ENCODE measurements around the gene SPEF1.
"Not testable (repeated sequence)": the region's sequence is repeated elsewhere in the genome, so short reads cannot be mapped to it uniquely, and the experiment has no call there.

The SPEF1 gene

DNA sequence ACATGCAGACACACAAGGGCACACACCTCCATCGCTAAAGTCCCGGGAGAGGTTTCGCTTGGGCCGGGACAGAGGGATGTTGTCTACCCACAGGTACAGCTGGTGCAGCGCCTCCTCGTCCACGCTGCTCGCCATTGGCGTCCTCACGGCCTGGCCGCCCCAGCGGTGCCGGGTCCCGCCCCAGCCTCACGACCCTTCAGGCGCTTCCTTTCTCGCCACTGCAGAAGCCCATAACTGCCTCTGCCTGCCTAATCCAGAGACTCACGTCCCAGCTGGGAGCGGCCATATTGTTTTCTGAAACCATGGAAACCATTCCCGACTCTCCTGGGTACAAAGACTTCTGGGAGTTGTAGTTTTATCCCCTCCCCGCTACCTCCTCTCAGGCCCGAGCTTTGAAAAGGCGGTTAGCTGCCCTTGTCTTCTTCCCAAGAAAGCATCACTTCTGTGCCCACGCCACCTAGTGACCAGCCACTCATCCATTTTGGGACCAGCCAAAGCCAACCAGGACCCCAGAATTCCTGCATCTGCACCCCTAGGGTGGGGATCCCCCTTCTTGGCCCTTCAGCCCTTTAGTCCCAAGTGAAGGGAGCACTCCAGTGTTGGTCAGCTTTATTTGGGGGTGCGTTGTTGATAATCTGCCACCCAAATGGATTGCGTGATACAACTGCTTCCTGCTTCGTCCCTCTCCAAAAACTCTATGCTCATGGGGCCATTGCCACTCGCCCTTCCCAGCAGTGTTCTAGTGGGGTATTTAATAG is at the start of gene SPEF1:
TSS of gene SPEF1 (minus strand) at position 296 of the 758 bp plus-strand sequence. CDS start at position 135, 161 bp downstream.
- peak; percentile 93 for DNase-seq

DNA sequence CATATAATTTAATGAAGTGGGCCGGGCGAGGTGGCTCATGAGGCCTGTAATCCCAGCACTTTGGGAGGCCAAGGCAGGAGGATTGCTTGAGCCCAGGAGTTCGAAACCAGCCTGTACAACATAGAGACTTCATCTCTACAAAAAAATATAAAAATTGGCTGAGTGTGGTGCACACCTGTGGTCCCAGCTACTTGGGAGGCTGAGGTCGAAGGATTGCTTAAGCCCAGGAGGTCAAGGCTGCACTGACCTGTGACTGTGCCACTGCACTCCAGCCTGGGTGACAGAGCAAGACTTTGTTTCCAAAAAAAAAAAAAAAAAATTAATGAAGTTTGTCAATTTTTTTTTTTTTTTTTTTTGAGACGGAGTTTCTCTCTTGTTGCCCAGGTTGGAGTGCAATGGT is 48.6 kb upstream of the SPEF1 start:
- DNase-seq: not testable (repeated sequence)

DNA sequence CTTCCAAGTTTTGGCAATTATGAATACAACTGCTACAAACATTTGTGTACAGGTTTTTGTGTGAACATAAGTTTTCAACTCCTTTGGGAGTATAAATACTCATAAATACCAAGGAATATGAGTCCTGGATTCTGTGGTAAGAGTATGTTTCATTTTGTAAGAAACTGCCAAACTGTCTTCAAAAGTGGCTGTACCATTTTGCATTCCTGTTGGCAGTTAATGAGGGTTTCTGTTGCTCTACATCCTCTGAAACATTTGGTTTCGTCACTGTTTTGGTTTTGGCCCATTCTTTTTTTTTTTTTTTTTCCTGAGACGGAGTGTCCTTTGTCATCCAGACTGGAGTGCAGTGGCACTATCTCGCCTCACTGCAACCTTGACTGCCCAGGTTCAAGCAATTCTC is 47.5 kb upstream of the SPEF1 start:
- no peak for DNase-seq

DNA sequence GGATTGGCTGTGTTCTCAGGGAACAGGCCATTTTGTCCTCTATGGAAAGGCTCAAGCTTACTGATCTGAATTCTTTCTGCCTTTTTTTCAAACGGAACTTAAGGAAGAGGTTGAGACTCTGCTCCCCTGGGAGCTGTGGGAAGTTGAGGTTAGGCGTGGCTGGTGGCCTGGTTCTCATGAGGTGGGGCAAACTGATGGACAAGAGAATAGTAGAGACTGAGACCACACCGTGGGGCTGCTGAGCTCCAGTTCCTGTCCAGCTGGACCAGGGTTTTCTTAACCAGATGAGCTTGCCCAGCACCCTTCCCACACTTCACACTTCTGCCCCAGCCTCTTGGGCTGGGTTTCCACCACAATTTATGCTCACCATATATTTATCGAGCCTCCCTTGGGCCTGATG is 45.2 kb upstream of the SPEF1 start:
- DNase-seq: no peak

DNA sequence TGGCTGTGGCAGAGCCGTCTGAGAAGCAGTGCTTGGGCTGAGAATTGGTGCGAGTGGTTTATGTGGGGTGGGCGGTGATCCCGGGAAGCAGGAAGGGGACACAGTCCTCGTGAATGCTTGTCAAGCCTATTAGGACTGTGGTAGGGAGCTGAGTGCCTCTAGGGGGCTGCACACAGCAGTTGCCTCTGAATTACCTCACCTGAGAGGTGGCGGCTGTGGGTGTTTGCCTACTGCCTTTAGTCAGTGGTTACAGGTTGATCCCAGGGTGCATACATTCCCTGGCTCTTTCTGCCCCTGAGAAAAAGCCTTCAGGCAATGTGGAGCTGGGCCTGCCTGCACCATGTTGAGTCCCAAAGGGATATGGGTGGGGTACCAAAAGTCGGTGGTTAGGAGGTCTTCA is 44.3 kb upstream of the SPEF1 start:
- no peak for DNase-seq

GRCh38 chr20:3823881-3824280 is 42.6 kb upstream of the SPEF1 start:
- no peak for DNase-seq

DNA sequence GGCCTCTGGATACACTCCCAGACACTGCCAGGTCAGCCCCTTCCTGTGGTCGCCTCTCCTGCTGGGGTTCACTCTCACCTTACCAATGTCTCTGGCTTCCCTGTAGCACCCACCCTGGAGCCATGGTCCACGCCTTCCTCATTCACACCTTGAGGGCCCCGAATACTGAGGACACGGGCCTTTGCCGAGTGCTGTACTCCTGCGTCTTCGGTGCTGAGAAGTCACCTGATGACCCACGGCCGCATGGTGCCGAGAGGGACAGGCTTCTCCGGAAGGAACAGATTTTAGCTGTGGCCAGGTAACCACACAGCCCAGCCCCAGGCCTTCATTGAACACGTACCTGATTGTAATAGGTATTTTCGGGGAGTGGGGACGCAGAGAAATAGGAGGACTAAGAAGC is 40.7 kb upstream of the SPEF1 start:
- DNase-seq: no peak

DNA sequence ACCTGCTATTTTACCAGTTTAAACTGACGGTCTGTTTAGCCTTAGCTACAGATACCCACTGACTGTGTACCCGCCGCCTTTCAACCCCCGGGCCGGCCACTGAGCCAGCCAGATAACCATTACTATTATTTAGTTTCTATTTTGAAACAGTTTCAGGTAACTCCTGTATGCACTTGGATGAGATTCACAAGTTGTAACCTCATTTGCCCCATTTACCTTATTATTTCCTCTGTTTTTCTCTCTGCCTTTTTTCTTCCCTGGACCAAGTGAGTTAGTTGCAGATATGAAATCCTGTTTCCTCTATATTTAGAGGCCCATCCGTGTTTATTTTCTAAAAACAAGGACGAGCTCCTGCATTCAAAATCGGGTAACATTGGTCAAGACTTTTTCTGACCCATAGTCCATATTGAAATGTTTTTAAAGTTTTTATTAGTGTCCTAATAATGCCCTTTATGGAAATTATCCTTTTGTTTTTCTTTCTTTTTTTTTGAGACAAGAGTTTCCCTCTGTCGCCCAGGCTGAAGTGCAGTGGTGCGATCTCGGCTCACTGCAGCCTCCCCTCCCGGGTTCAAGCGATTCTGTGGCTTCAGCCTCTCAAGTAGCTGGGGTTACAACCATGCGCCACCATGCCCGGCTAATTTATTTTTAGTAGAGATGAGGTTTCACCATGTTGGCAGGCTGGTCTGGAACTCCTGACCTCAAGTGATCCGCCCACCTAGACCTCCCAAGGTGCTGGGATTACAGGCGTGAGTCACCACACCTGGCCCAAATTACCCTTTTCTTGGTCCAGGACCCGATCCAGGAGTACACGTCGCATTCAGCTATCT is 39.9 kb upstream of the SPEF1 start:
- DNase-seq: no peak

GRCh38 chr20:3820048-3820900 is 39.0 kb upstream of the SPEF1 start, which contains the start of gene AP5S1:
Gene AP5S1, plus strand, starts transcription at chr20:3820547. Its CDS starts 1,571 bp downstream, at chr20:3822118.
- DNase-seq: peak; percentile 96

- DNase-seq: no peak
Observed at GRCh38 chr20:3819411-3820047, 38.3 kb upstream of the SPEF1 start.

DNA sequence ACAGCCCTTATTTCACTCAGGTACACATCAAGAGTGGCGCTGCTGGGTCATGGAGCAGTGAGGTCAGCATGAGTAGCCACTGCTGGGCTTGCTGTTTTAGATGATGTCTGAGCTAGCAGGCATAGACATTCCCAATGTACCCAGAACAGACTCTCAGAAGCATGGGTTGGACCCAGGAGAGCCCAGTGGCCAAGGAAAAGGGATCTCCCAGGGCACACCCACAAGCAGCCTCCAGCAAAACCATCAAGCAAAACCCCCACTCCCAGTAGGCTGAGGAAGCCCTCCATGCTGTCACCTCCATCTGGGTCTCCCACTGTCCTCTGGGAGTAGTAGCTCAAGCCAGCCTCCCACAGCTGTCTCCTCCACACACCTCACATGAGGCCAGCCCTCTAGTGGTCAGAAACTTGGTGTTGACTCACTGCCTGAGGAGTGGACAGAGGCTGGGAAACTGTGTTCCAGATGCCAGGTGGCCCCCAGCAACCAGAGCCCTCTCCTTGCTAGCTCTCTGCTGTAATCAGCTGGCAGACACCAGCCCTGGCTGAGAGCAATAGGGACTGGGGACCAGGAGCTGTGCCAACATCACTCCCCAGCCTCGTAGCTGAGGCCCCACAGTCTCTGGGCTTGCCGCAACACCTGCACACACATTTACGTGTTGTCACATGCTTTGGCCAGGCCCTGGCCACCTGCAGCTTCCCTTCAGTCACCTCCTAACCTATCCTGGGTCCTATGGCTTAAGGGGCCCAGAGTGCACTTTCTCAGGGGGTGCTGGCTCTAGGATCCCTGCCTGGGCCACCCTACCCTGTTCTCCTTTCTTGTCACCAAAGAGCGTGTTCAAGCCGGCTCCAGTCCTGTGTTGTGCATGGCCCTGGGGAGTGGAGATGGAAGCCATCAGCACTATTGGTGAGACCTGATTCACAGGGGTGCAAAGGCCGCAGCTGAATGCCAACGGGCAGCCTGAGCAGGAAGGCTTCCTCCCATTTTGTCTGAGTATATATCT is 37.2 kb upstream of the SPEF1 start:
- peak; percentile 71 for DNase-seq

DNA sequence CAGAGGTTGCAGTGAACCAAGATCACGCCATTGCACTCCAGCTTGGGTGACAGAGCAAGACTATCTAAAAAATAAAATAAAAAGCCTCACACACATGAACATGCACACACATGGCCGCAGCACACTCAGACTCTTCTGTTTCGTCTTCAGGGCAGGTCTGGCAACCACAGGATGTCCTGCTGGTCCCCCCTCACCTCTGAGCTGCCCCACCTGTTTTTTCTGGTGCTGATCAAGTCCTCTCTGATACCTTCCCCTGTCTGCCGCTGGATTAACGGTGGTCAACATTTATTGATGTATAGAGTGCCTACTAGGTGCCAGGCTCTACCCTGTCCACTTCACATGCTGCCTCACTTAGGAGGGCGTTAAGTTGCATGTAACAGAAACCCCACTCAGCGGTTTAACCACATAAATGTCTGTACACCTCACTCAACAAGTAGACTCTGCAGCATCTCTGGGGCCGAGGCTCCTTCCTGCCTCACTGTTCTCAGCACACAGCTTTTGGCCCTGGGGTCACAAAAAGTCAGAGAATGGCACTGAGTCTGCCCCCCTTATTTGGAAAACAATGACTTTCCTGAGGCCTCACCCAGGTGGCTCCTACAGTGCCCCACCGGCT is 34.6 kb upstream of the SPEF1 start:
- no peak for DNase-seq

DNA sequence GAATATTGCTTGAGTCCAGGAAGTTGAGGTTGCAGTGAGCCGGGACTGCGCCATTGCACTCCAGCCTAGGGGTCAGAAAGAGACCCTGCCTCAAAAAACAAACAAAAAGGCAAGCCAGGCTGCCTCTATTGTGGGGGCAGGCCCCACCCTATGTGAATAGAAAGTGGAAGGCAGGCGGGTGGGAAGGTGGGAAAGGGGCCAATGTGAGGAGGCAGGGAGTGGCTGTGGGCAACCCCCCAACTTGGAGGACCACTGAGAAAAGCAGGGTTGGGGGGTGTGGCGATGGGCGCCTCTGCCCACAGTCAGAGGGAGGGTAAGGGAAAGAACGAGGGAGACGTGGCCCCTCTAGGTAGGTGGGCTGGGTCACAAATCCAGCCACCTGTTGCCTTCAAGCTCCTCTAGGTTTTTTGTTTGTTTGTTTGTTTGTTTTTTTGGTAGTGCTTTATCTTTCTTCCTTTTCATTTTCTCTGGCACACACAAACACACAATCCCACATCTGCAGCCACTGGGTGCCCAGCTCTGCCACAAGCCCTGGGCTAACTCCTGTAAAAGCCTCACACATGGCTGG is 33.8 kb upstream of the SPEF1 start:
- DNase-seq: no peak

DNA sequence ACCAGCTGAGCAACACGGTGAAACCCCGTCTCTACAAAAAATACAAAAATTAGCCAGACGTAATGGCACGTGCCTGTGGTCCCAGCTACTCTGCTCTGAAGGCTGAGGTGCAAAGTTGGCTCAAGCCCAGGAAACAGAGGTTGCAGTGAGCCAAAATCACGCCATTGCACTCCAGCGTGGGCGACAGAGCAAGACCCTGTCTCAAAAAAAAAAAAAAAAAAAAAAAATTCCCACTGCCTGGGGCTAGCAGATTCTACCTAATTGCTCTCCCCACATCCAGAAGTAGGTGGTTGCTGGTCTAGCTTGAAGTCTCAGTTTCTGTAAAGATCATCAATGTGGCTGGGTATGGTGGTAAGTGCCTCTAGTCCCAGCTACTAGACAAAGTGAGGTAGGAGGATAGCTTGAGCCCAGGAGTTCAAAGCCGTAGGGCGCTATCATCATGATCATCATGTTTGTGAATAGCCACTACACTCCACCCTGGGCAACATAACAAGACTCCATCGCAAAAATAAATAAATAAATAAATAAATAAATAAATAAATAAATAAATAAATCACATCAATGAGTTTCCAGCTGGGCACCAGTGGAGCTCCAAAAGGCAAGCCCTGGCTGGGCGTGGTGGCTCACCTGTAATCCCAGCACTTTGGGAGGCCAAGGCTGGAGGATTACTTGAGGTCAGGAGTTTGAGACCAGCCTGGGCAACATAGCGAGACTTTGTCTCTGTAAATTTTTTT is 32.8 kb upstream of the SPEF1 start:
- DNase-seq: no peak

DNA sequence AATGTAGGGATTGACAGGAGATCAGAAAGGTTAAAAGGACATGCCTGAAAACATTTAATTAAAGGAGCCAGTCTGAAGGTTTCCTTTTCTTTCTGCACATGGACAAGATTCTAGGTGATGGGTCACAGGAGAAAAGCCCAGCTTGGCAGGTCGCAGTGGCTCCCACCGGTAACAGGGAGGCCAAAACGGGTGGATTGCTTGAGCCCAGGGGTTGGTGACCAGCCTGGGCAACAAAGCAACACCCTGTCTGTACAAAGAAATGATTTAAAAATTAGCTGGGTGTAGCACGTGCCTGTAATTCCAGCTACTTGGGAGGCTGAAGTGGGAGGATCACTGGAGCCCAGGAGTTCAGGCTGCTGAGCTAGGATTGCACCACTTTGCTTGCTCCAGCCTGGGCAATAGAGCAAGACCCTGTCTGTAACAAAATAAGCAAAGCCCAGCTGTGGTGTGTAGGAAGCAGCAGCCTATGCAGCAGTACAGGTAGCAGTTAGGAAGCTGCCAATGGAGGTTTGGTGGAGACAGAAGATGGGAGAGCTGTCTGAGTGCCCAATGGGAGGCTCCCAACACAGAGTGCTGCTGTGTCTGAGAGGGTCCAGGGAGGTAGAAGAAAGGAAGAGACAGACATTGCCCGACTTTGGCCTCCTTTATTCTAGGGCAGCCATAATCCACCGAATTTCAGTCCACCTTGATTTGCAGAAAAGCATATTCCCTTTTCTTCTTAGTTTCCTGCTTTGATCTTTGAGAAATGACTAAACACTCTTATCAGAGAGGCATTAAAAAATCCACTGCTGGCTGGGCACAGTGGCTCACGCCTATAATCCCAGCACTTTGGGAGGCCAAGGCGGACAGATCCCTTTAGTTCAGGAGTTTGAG is 32.0 kb upstream of the SPEF1 start:
- DNase-seq: no peak

DNA sequence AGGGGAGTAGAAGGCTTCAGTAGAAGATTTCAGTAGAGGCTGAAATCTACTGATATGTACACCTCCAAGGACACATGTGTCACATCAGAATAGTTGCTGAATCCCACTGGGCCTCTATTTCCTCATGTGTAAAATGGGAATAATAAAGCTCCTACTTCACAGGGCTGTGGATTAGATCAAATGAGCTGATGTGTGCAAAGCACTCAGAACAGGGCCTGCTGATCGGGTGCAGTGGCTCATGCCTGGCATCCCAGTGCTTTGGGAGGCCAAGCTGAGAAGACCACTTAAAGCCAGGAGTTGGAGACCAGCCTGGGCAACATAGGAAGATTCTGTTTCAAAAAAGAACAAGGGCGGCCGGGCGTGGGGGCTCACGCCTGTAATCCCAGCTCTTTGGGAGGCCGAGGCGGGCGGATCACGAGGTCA is 31.0 kb upstream of the SPEF1 start:
- DNase-seq: no peak

DNA sequence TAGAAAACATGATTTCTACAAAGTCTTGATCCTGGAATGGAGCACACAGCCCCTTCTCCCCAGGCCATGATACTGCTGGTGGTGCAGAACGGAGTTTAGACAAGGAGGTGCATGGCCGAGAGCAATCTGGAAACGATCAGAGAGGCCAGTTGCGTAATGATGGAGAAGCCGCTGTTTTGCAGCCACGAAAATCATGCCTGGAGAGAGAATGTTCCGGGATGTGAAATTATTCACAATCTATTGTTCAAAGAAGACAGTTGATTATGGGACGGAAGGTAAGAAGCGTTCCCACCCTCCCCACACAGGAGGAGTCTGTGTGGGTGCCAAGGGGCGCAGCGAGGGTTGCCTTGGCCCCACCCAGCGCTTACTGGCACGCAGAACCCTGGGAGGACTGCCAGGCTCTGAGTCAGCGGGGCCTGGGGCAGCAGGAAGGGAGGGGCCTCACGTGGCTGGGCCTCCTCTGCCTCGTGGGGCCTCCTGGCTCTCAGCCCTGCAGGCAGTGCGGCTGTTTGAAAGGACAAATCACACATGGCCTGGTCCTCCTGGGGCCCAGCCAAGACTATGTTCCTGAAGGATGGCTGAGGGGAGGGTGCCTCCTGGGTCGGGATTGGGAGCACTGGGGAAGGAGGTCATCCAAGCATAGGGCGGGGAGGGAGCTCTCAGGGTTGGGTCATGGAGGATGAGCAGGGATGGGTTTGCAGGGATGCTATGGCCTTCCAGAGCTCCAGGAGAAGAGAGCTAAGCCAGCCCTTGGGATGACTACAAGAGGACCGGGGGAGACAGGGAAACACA is 30.4 kb upstream of the SPEF1 start:
- DNase-seq: peak; percentile 99

- no peak for DNase-seq
Observed at GRCh38 chr20:3808544-3808943, 27.3 kb upstream of the SPEF1 start.
